CD14-positive monocyte (primary cell): Measurements from ENCODE around the gene GULP1. TPM values are rescaled to one million over a fixed set of nuclear protein-coding genes. Genes with fewer than 3 reads are reported as not detected.

Experiments
- DNase-seq, 3 donors: peaks; one replicate each; pipeline ENCODE4 v3.0.0-alpha.2; 2011 to 2022
- H2AFZ ChIP-seq: 2 replicates; pipeline ENCODE4 v1.6.0; 2012; ENCODE audit warnings: mild to moderate bottlenecking, low read depth, low read length, inconsistent platforms; ENCODE audit not compliant: insufficient read depth, poor library complexity, severe bottlenecking
- H3K27ac ChIP-seq, 2 donors: 1 replicate in 1 of 2; 2 replicates in 1 of 2; pipeline ENCODE4 v1.5.1; 2012 to 2013; ENCODE audit warnings: low read length in 2 of 2, control low read depth in 1 of 2, inconsistent platforms in 1 of 2, low read depth in 1 of 2, mild to moderate bottlenecking in 1 of 2
- H3K27me3 ChIP-seq, 2 donors: one replicate each; pipeline versions ENCODE4 v1.6.0 to v1.6.1; 2011 to 2013; ENCODE audit warnings: low read length in 2 of 2; ENCODE audit not compliant: control insufficient read depth in 2 of 2, insufficient read depth in 2 of 2
- H3K36me3 ChIP-seq, 2 donors: replicated peaks in 1 of 2; 1 replicate in 1 of 2; 2 replicates in 1 of 2; pipeline versions ENCODE4 v1.5.1 to v1.6.1; 2012 to 2013; ENCODE audit warnings: low read length in 2 of 2, control low read depth in 1 of 2, inconsistent platforms in 1 of 2, mild to moderate bottlenecking in 1 of 2; ENCODE audit not compliant: insufficient read depth in 2 of 2, control insufficient read depth in 1 of 2
- H3K4me1 ChIP-seq, 2 donors: 1 replicate in 1 of 2; 2 replicates in 1 of 2; pipeline versions ENCODE4 v1.5.1 to v1.6.1; 2012 to 2013; ENCODE audit warnings: low read length in 2 of 2, control low read depth in 1 of 2, inconsistent platforms in 1 of 2, mild to moderate bottlenecking in 1 of 2, moderate library complexity in 1 of 2; ENCODE audit not compliant: insufficient read depth in 2 of 2, control insufficient read depth in 1 of 2
- H3K4me2 ChIP-seq: replicated peaks from 2 replicates; pipeline ENCODE3; 2012; ENCODE audit warnings: low read length, moderate library complexity, mild to moderate bottlenecking; ENCODE audit not compliant: poor library complexity, severe bottlenecking; ENCODE audit errors: extremely low read depth
- H3K4me3 ChIP-seq, 3 experiments: fragments of 200-600 bp in 1 of 3; sonication (generic) in 1 of 3; replicated peaks in 1 of 3; 1 replicate in 2 of 3; 2 replicates in 1 of 3; pipeline ENCODE4 v1.5.1; 2011 to 2013; ENCODE audit warnings: low read length in 3 of 3, mild to moderate bottlenecking in 3 of 3, control low read depth in 2 of 3, low read depth in 2 of 3, inconsistent platforms in 1 of 3, moderate library complexity in 1 of 3
- H3K79me2 ChIP-seq: 2 replicates; pipeline ENCODE4 v1.6.0; 2012; ENCODE audit warnings: mild to moderate bottlenecking, control low read depth, inconsistent platforms, low read length, moderate library complexity; ENCODE audit not compliant: insufficient read depth
- H3K9ac ChIP-seq: 2 replicates; pipeline ENCODE4 v1.6.0; 2017; ENCODE audit warnings: low read length, mild to moderate bottlenecking; ENCODE audit not compliant: insufficient read depth, poor library complexity, severe bottlenecking
- H3K9me3 ChIP-seq, 2 donors: replicated peaks in 1 of 2; 1 replicate in 1 of 2; 2 replicates in 1 of 2; pipeline versions ENCODE4 v1.5.1 to v1.6.1; 2012 to 2013; ENCODE audit warnings: low read length in 2 of 2, control low read depth in 1 of 2; ENCODE audit not compliant: control insufficient read depth in 1 of 2, insufficient read depth in 1 of 2
- H4K20me1 ChIP-seq: 2 replicates; pipeline ENCODE4 v1.6.0; 2012; ENCODE audit warnings: mild to moderate bottlenecking, low read length, control low read depth, moderate library complexity; ENCODE audit not compliant: insufficient read depth
- H3K27ac Mint-ChIP-seq, 7 donors: one replicate each; pipeline ENCODE4 v1.8.0; 2020; ENCODE audit warnings: mild to moderate bottlenecking in 7 of 7, mixed read lengths in 7 of 7, moderate library complexity in 6 of 7, inconsistent platforms in 2 of 7
- H3K27me3 Mint-ChIP-seq, 3 donors: one replicate each; pipeline ENCODE4 v1.8.0; 2021 to 2022; ENCODE audit warnings: low read depth in 3 of 3, mild to moderate bottlenecking in 3 of 3, mixed read lengths in 3 of 3, moderate library complexity in 3 of 3, inconsistent platforms in 1 of 3
- H3K36me3 Mint-ChIP-seq, 2 donors: one replicate each; pipeline ENCODE4 v1.8.0; 2020; ENCODE audit warnings: mixed read lengths in 2 of 2, inconsistent platforms in 1 of 2, mild to moderate bottlenecking in 1 of 2
- H3K4me1 Mint-ChIP-seq: one replicate; pipeline ENCODE4 v1.8.0; 2020; ENCODE audit warnings: mild to moderate bottlenecking, mixed read lengths
- H3K4me3 Mint-ChIP-seq, 2 donors: one replicate each; pipeline ENCODE4 v1.8.0; 2020; ENCODE audit warnings: mild to moderate bottlenecking in 2 of 2, mixed read lengths in 2 of 2, moderate library complexity in 1 of 2
- H3K9me3 Mint-ChIP-seq, 7 donors: one replicate each; pipeline ENCODE4 v1.8.0; 2020 to 2022; ENCODE audit warnings: mixed read lengths in 7 of 7, mild to moderate bottlenecking in 6 of 7, moderate library complexity in 6 of 7, inconsistent platforms in 2 of 7
- WGBS: methylation state at CpG from one replicate; pipeline ENCODE4 v1.1.5; 2013; ENCODE audit warnings: missing lambda C conversion rate; ENCODE audit not compliant: insufficient coverage; 5-methylcytosine and 5-hydroxymethylcytosine counted together
- intact Hi-C, 2 donors: fragments of 100-400 bp; cut with micrococcal nuclease; formaldehyde crosslinking; loops; one replicate each; pipeline versions ENCODE4 v1.15.0 to v1.15.1; 2023
- polyA plus RNA-seq, 3 donors: library from polyadenylated mRNA; depleted of rRNA in 1 of 3; unstranded in 2 of 3; stranded (reverse) in 1 of 3; fragments of 300-500 nt in 2 of 3; fragments of >200 nt in 1 of 3; fragmentation: Illumina TruSeq in 2 of 3; gene quantifications; 1 replicate in 2 of 3; 2 replicates in 1 of 3; pipeline ENCODE4 v1.2.3, GENCODE V29; 2012 to 2021
- TF ChIP-seq, protein P1 (sequence below): fragments of 200-600 bp; IDR thresholded peaks from one replicate; pipeline ENCODE4 v1.8.0; 2022; ENCODE audit warnings: antibody characterized with exemption, mild to moderate bottlenecking

Gene GULP1
- polyA plus RNA-seq, 3 donors: not detected

DNA sequence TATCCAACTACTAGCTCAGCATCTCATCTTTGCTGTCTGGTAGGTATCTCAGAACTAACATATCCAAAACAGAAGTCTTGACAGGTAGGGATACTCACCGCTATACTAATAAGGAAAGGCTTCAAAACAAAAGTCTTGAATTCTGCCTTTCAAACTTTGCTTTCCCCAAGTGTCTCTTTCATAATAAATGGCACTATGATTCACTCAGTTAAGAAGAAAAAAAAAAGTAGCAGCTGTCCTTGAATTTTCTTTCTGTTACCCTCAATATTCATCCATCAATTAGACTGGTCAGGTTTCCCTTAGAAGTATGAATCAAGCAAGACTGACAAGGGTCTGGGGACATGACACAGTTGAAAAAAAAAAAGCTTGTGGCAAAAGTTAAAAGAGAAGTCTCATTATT, 175.1 kb downstream of the GULP1 start:
- H3K4me1 Mint-ChIP-seq: no peaks in the 10 kb centered on the region
- Histone ChIP-seq H4K20me1 (no peaks in the 10 kb centered on the region), H2AFZ (no peak overlapping the region), H3K79me2 (no peaks in the 10 kb centered on the region), H3K9ac (no peak overlapping the region), H3K9me3 (peaks cover 3 to 11% of the 10 kb centered on the region in 2 donors), H3K27me3 (no peaks in the 10 kb centered on the region), H3K36me3 (no peaks in the 10 kb centered on the region), H3K4me3 (no peak overlapping the region), H3K4me1 (no peaks in the 10 kb centered on the region), H3K27ac (no peak overlapping the region), H3K4me2 (no peak overlapping the region)
- peaks cover 0 to 14% (median 5%) of the 10 kb centered on the region in 7 donors for H3K9me3 Mint-ChIP-seq
- WGBS: no CpG with 5 or more reads among the region's 1 CpG
- peaks cover 0 to 3% (median 0%) of the 10 kb centered on the region in 3 donors for H3K27me3 Mint-ChIP-seq
- no peak overlapping the region for H3K4me3 Mint-ChIP-seq
- no peak for DNase-seq
- H3K27ac Mint-ChIP-seq: no peak overlapping the region
- TF ChIP-seq, protein P1, sequence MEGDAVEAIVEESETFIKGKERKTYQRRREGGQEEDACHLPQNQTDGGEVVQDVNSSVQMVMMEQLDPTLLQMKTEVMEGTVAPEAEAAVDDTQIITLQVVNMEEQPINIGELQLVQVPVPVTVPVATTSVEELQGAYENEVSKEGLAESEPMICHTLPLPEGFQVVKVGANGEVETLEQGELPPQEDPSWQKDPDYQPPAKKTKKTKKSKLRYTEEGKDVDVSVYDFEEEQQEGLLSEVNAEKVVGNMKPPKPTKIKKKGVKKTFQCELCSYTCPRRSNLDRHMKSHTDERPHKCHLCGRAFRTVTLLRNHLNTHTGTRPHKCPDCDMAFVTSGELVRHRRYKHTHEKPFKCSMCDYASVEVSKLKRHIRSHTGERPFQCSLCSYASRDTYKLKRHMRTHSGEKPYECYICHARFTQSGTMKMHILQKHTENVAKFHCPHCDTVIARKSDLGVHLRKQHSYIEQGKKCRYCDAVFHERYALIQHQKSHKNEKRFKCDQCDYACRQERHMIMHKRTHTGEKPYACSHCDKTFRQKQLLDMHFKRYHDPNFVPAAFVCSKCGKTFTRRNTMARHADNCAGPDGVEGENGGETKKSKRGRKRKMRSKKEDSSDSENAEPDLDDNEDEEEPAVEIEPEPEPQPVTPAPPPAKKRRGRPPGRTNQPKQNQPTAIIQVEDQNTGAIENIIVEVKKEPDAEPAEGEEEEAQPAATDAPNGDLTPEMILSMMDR: no peak
- no peaks in the 10 kb centered on the region for H3K36me3 Mint-ChIP-seq
- intact Hi-C loops: no loop called here

DNA sequence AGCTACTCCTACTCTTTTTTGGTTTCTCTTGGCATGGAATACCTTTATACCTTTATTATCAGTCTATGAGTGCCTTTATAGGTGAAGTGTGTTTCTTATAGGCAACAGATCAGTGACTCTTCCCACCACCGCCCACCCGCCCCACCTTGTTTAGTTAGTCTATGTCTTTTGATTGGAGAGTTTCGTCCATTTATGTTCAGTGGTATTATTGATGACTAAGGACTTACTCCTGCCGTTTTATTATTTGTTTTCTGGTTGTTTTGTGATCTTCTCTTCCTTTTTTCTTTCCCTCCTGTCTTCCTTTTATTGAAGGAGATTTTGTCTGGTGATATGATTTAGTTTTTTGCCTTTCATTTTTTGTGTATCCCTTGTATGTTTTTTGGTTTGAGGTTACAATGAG, 179.5 kb downstream of the GULP1 start:
- peaks cover 0 to 9% (median 7%) of the 10 kb centered on the region in 7 donors for H3K9me3 Mint-ChIP-seq
- H3K27ac Mint-ChIP-seq: no peak overlapping the region
- Histone ChIP-seq H3K27ac (no peak overlapping the region), H3K9me3 (peaks cover 0 to 14% of the 10 kb centered on the region in 2 donors), H3K79me2 (no peaks in the 10 kb centered on the region), H3K27me3 (no peaks in the 10 kb centered on the region), H4K20me1 (no peaks in the 10 kb centered on the region), H3K4me1 (no peaks in the 10 kb centered on the region), H2AFZ (no peak overlapping the region), H3K9ac (no peak overlapping the region), H3K36me3 (no peaks in the 10 kb centered on the region), H3K4me2 (no peak overlapping the region), H3K4me3 (no peak overlapping the region)
- H3K4me1 Mint-ChIP-seq: no peaks in the 10 kb centered on the region
- H3K4me3 Mint-ChIP-seq: no peak overlapping the region
- no peak for DNase-seq
- intact Hi-C loops: no loop called here
- no CpG with 5 or more reads among the region's 4 CpGs for WGBS
- TF ChIP-seq, protein P1: no peak
- H3K27me3 Mint-ChIP-seq: peaks cover 0 to 4% (median 2%) of the 10 kb centered on the region in 3 donors
- H3K36me3 Mint-ChIP-seq: no peaks in the 10 kb centered on the region
